ENCODE results near the gene PRR15.
A peak's percentile ranks its signal among the peaks of the same experiment; 100 is the strongest.

Gene PRR15

GRCh38 chr7:29606287-29606721, 42.7 kb downstream of the PRR15 start:
- Histone ChIP-seq H3K4me1 (ENCODE audit: control insufficient read depth in 1 of 2, insufficient read depth in 2 of 2, low read length in 2 of 2) (peaks cover 29 to 45% of the 10 kb centered on the region in 2 donors), H3K36me3 (ENCODE audit: control insufficient read depth in 1 of 2, insufficient read depth in 2 of 2, low read length in 2 of 2) (no peaks in the 10 kb centered on the region), H3K4me3 (ENCODE audit: low read depth in 1 of 2, low read length in 2 of 2) (no peak overlapping the region), H3K27me3 (ENCODE audit: control insufficient read depth in 1 of 2, insufficient read depth in 2 of 2, low read length in 2 of 2) (no peaks in the 10 kb centered on the region), H3K9me3 (ENCODE audit: control insufficient read depth in 1 of 2, low read length in 2 of 2) (no peaks in the 10 kb centered on the region), H3K9ac (ENCODE audit: low read depth in 1 of 2, low read length in 2 of 2) (no peak overlapping the region), H3K27ac (ENCODE audit: low read depth, low read length) (no peak overlapping the region)

- no peaks in the 10 kb centered on the region for H3K27me3 ChIP-seq (ENCODE audit: control insufficient read depth in 1 of 2, insufficient read depth in 2 of 2, low read length in 2 of 2)
- no peak overlapping the region for H3K4me3 ChIP-seq (ENCODE audit: low read depth in 1 of 2, low read length in 2 of 2)
- H3K9ac ChIP-seq (ENCODE audit: low read depth in 1 of 2, low read length in 2 of 2), result no peak overlapping the region
- H3K4me1 ChIP-seq (ENCODE audit: control insufficient read depth in 1 of 2, insufficient read depth in 2 of 2, low read length in 2 of 2), result peaks cover 29 to 45% of the 10 kb centered on the region in 2 donors
- H3K9me3 ChIP-seq (ENCODE audit: control insufficient read depth in 1 of 2, low read length in 2 of 2), result no peaks in the 10 kb centered on the region
- H3K36me3 ChIP-seq (ENCODE audit: control insufficient read depth in 1 of 2, insufficient read depth in 2 of 2, low read length in 2 of 2), result no peaks in the 10 kb centered on the region
- H3K27ac ChIP-seq (ENCODE audit: low read depth, low read length), result no peak overlapping the region
These were observed 43.2 kb downstream of the PRR15 start for GRCh38 chr7:29606830-29607229.

GRCh38 chr7:29607259-29607658, 43.6 kb downstream of the PRR15 start:
- Histone ChIP-seq H3K9me3 (ENCODE audit: control insufficient read depth in 1 of 2, low read length in 2 of 2) (no peaks in the 10 kb centered on the region), H3K4me3 (ENCODE audit: low read depth in 1 of 2, low read length in 2 of 2) (no peak overlapping the region), H3K27me3 (ENCODE audit: control insufficient read depth in 1 of 2, insufficient read depth in 2 of 2, low read length in 2 of 2) (no peaks in the 10 kb centered on the region), H3K27ac (ENCODE audit: low read depth, low read length) (no peak overlapping the region), H3K36me3 (ENCODE audit: control insufficient read depth in 1 of 2, insufficient read depth in 2 of 2, low read length in 2 of 2) (no peaks in the 10 kb centered on the region), H3K9ac (ENCODE audit: low read depth in 1 of 2, low read length in 2 of 2) (no peak overlapping the region), H3K4me1 (ENCODE audit: control insufficient read depth in 1 of 2, insufficient read depth in 2 of 2, low read length in 2 of 2) (peaks cover 29 to 45% of the 10 kb centered on the region in 2 donors)

GRCh38 chr7:29607889-29608288, 44.3 kb downstream of the PRR15 start:
- no peaks in the 10 kb centered on the region for H3K9me3 ChIP-seq (ENCODE audit: control insufficient read depth in 1 of 2, low read length in 2 of 2)
- no peak overlapping the region for H3K9ac ChIP-seq (ENCODE audit: low read depth in 1 of 2, low read length in 2 of 2)
- H3K27ac ChIP-seq (ENCODE audit: low read depth, low read length), result no peak overlapping the region
- H3K4me1 ChIP-seq (ENCODE audit: control insufficient read depth in 1 of 2, insufficient read depth in 2 of 2, low read length in 2 of 2), result peaks cover 29 to 45% of the 10 kb centered on the region in 2 donors
- H3K27me3 ChIP-seq (ENCODE audit: control insufficient read depth in 1 of 2, insufficient read depth in 2 of 2, low read length in 2 of 2), result no peaks in the 10 kb centered on the region
- no peak overlapping the region for H3K4me3 ChIP-seq (ENCODE audit: low read depth in 1 of 2, low read length in 2 of 2)
- H3K36me3 ChIP-seq (ENCODE audit: control insufficient read depth in 1 of 2, insufficient read depth in 2 of 2, low read length in 2 of 2), result no peaks in the 10 kb centered on the region

GRCh38 chr7:29609162-29610037, 45.8 kb downstream of the PRR15 start:
- Histone ChIP-seq H3K27me3 (ENCODE audit: control insufficient read depth in 1 of 2, insufficient read depth in 2 of 2, low read length in 2 of 2) (no peaks in the 10 kb centered on the region), H3K36me3 (ENCODE audit: control insufficient read depth in 1 of 2, insufficient read depth in 2 of 2, low read length in 2 of 2) (no peaks in the 10 kb centered on the region), H3K9ac (ENCODE audit: low read depth in 1 of 2, low read length in 2 of 2) (no peak overlapping the region), H3K4me1 (ENCODE audit: control insufficient read depth in 1 of 2, insufficient read depth in 2 of 2, low read length in 2 of 2) (peaks cover 29 to 45% of the 10 kb centered on the region in 2 donors), H3K27ac (ENCODE audit: low read depth, low read length) (no peak overlapping the region), H3K9me3 (ENCODE audit: control insufficient read depth in 1 of 2, low read length in 2 of 2) (no peaks in the 10 kb centered on the region), H3K4me3 (ENCODE audit: low read depth in 1 of 2, low read length in 2 of 2) (peak overlapping the region; percentile 53 to 56)

GRCh38 chr7:29610086-29610485, 46.5 kb downstream of the PRR15 start:
- no peaks in the 10 kb centered on the region for H3K27me3 ChIP-seq (ENCODE audit: control insufficient read depth in 1 of 2, insufficient read depth in 2 of 2, low read length in 2 of 2)
- no peaks in the 10 kb centered on the region for H3K9me3 ChIP-seq (ENCODE audit: control insufficient read depth in 1 of 2, low read length in 2 of 2)
- H3K9ac ChIP-seq (ENCODE audit: low read depth in 1 of 2, low read length in 2 of 2), result no peak overlapping the region
- no peaks in the 10 kb centered on the region for H3K36me3 ChIP-seq (ENCODE audit: control insufficient read depth in 1 of 2, insufficient read depth in 2 of 2, low read length in 2 of 2)
- no peak overlapping the region for H3K27ac ChIP-seq (ENCODE audit: low read depth, low read length)
- H3K4me3 ChIP-seq (ENCODE audit: low read depth in 1 of 2, low read length in 2 of 2), result no peak overlapping the region
- peaks cover 29 to 45% of the 10 kb centered on the region in 2 donors for H3K4me1 ChIP-seq (ENCODE audit: control insufficient read depth in 1 of 2, insufficient read depth in 2 of 2, low read length in 2 of 2)

- Histone ChIP-seq H3K9me3 (ENCODE audit: control insufficient read depth in 1 of 2, low read length in 2 of 2) (no peaks in the 10 kb centered on the region), H3K4me1 (ENCODE audit: control insufficient read depth in 1 of 2, insufficient read depth in 2 of 2, low read length in 2 of 2) (peaks cover 22 to 30% of the 10 kb centered on the region in 2 donors), H3K27me3 (ENCODE audit: control insufficient read depth in 1 of 2, insufficient read depth in 2 of 2, low read length in 2 of 2) (no peaks in the 10 kb centered on the region), H3K27ac (ENCODE audit: low read depth, low read length) (no peak overlapping the region), H3K9ac (ENCODE audit: low read depth in 1 of 2, low read length in 2 of 2) (no peak overlapping the region), H3K36me3 (ENCODE audit: control insufficient read depth in 1 of 2, insufficient read depth in 2 of 2, low read length in 2 of 2) (no peaks in the 10 kb centered on the region), H3K4me3 (ENCODE audit: low read depth in 1 of 2, low read length in 2 of 2) (no peak overlapping the region)
These were observed 48.4 kb downstream of the PRR15 start for GRCh38 chr7:29611941-29612544.

- Histone ChIP-seq H3K9me3 (ENCODE audit: control insufficient read depth in 1 of 2, low read length in 2 of 2) (no peaks in the 10 kb centered on the region), H3K4me1 (ENCODE audit: control insufficient read depth in 1 of 2, insufficient read depth in 2 of 2, low read length in 2 of 2) (peaks cover 17 to 24% of the 10 kb centered on the region in 2 donors), H3K4me3 (ENCODE audit: low read depth in 1 of 2, low read length in 2 of 2) (no peak overlapping the region), H3K27ac (ENCODE audit: low read depth, low read length) (no peak overlapping the region), H3K27me3 (ENCODE audit: control insufficient read depth in 1 of 2, insufficient read depth in 2 of 2, low read length in 2 of 2) (no peaks in the 10 kb centered on the region), H3K9ac (ENCODE audit: low read depth in 1 of 2, low read length in 2 of 2) (no peak overlapping the region), H3K36me3 (ENCODE audit: control insufficient read depth in 1 of 2, insufficient read depth in 2 of 2, low read length in 2 of 2) (no peaks in the 10 kb centered on the region)
These were observed 49.0 kb downstream of the PRR15 start for GRCh38 chr7:29612596-29612995.

- Histone ChIP-seq H3K4me1 (ENCODE audit: control insufficient read depth in 1 of 2, insufficient read depth in 2 of 2, low read length in 2 of 2) (peaks cover 15 to 19% of the 10 kb centered on the region in 2 donors), H3K27me3 (ENCODE audit: control insufficient read depth in 1 of 2, insufficient read depth in 2 of 2, low read length in 2 of 2) (no peaks in the 10 kb centered on the region), H3K4me3 (ENCODE audit: low read depth in 1 of 2, low read length in 2 of 2) (no peak overlapping the region), H3K9ac (ENCODE audit: low read depth in 1 of 2, low read length in 2 of 2) (no peak overlapping the region), H3K27ac (ENCODE audit: low read depth, low read length) (no peak overlapping the region), H3K9me3 (ENCODE audit: control insufficient read depth in 1 of 2, low read length in 2 of 2) (no peaks in the 10 kb centered on the region), H3K36me3 (ENCODE audit: control insufficient read depth in 1 of 2, insufficient read depth in 2 of 2, low read length in 2 of 2) (no peaks in the 10 kb centered on the region)
These were observed 49.5 kb downstream of the PRR15 start for GRCh38 chr7:29613100-29613499.

GRCh38 chr7:29614229-29614628, 50.6 kb downstream of the PRR15 start:
- Histone ChIP-seq H3K9me3 (ENCODE audit: control insufficient read depth in 1 of 2, low read length in 2 of 2) (no peaks in the 10 kb centered on the region), H3K27me3 (ENCODE audit: control insufficient read depth in 1 of 2, insufficient read depth in 2 of 2, low read length in 2 of 2) (no peaks in the 10 kb centered on the region), H3K36me3 (ENCODE audit: control insufficient read depth in 1 of 2, insufficient read depth in 2 of 2, low read length in 2 of 2) (no peaks in the 10 kb centered on the region), H3K4me1 (ENCODE audit: control insufficient read depth in 1 of 2, insufficient read depth in 2 of 2, low read length in 2 of 2) (peaks cover 4 to 8% of the 10 kb centered on the region in 2 donors), H3K4me3 (ENCODE audit: low read depth in 1 of 2, low read length in 2 of 2) (no peak overlapping the region), H3K27ac (ENCODE audit: low read depth, low read length) (no peak overlapping the region), H3K9ac (ENCODE audit: low read depth in 1 of 2, low read length in 2 of 2) (no peak overlapping the region)

Measured in duodenal mucosa (tissue), 2 donors.